ENCODE results near the gene GRM8.

DNA sequence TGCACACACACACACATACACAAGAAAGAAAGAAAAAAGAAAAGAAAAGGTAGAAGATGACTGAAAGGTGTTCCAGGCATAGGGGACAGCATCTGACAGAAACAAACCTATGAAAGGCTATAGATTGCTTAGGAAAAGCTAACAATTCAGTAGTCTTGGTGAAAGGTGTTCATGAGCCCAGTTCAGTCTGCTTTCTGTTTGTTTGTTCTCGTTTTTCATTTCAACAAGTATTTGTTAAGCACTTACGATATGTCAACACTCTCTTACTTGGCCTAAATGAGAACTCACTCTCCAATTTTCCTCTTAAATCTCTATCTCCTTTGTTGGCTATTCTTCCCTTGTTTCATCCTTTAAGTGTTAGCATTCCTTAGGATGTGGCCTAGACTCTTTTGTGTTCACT lies 133.2 kb downstream of the GRM8 start:
- TF ChIP-seq, protein P1, sequence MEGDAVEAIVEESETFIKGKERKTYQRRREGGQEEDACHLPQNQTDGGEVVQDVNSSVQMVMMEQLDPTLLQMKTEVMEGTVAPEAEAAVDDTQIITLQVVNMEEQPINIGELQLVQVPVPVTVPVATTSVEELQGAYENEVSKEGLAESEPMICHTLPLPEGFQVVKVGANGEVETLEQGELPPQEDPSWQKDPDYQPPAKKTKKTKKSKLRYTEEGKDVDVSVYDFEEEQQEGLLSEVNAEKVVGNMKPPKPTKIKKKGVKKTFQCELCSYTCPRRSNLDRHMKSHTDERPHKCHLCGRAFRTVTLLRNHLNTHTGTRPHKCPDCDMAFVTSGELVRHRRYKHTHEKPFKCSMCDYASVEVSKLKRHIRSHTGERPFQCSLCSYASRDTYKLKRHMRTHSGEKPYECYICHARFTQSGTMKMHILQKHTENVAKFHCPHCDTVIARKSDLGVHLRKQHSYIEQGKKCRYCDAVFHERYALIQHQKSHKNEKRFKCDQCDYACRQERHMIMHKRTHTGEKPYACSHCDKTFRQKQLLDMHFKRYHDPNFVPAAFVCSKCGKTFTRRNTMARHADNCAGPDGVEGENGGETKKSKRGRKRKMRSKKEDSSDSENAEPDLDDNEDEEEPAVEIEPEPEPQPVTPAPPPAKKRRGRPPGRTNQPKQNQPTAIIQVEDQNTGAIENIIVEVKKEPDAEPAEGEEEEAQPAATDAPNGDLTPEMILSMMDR (IDR thresholded peaks at IDR 0.05), result no peak
- no peak for TF ChIP-seq POLR2A (IDR thresholded peaks at IDR 0.05)
